Stomach smooth muscle (tissue), 2 donors: Measurements from ENCODE around the gene PRM2.

Experiments
- H3K27ac ChIP-seq: one replicate; pipeline ENCODE4 v1.7.0; 2013; ENCODE audit warnings: mild to moderate bottlenecking, low read length, inconsistent platforms
- H3K27me3 ChIP-seq, 2 donors: one replicate each; pipeline ENCODE4 v1.7.0; 2013; ENCODE audit warnings: low read length in 2 of 2; ENCODE audit not compliant: insufficient read depth in 2 of 2, control insufficient read depth in 1 of 2
- H3K36me3 ChIP-seq, 2 donors: one replicate each; pipeline ENCODE4 v1.7.0; 2013; ENCODE audit warnings: low read length in 2 of 2; ENCODE audit not compliant: control insufficient read depth in 2 of 2, insufficient read depth in 2 of 2
- H3K4me1 ChIP-seq: one replicate; pipeline ENCODE4 v1.7.0; 2013; ENCODE audit warnings: low read length; ENCODE audit not compliant: control insufficient read depth, insufficient read depth
- H3K4me3 ChIP-seq, 2 donors: one replicate each; pipeline ENCODE4 v1.7.0; 2013; ENCODE audit warnings: low read length in 2 of 2
- H3K9ac ChIP-seq, 2 donors: one replicate each; pipeline ENCODE4 v1.7.0; 2013; ENCODE audit warnings: low read length in 2 of 2, mild to moderate bottlenecking in 1 of 2
- H3K9me3 ChIP-seq, 2 donors: one replicate each; pipeline ENCODE4 v1.7.0; 2013; ENCODE audit warnings: low read length in 2 of 2; ENCODE audit not compliant: control insufficient read depth in 2 of 2
- donor health status: healthy.
- donor health status: Pancreatic carcinoma.

PRM2 gene

DNA sequence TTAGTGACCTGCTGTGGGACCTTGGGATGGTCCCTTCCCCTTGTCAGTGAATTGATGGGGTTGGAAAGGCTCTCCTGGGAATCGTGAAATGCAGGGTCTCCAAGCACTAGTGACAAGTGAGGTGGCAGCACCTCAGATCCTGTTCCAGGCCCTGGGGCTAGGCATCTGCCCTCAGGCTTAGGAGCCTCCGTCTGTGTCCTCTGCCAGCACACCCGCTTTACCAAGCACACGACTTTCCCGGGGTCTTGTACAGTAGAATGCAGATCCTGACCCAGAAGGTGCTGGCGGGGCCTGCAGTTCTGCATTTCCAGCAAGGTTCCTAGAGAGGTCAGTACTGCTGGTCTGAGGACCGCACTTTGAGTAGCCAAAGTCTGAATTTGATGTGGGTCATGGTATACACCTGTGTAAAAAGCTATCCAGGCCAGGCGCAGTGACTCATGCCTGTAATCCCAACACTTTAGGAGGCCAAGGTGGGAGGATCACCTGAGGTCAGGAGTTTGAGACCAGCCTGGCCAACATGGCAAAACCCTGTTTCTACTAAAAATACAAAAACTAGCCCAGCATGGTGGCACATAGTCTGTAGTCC is 38.1 kb upstream of the PRM2 start:
- Histone ChIP-seq H3K4me3 (no peak overlapping the region), H3K36me3 (no peaks in the 10 kb centered on the region), H3K9me3 (no peaks in the 10 kb centered on the region), H3K9ac (no peak overlapping the region), H3K27me3 (no peaks in the 10 kb centered on the region), H3K4me1 (peaks cover 5% of the 10 kb centered on the region), H3K27ac (no peak overlapping the region)

DNA sequence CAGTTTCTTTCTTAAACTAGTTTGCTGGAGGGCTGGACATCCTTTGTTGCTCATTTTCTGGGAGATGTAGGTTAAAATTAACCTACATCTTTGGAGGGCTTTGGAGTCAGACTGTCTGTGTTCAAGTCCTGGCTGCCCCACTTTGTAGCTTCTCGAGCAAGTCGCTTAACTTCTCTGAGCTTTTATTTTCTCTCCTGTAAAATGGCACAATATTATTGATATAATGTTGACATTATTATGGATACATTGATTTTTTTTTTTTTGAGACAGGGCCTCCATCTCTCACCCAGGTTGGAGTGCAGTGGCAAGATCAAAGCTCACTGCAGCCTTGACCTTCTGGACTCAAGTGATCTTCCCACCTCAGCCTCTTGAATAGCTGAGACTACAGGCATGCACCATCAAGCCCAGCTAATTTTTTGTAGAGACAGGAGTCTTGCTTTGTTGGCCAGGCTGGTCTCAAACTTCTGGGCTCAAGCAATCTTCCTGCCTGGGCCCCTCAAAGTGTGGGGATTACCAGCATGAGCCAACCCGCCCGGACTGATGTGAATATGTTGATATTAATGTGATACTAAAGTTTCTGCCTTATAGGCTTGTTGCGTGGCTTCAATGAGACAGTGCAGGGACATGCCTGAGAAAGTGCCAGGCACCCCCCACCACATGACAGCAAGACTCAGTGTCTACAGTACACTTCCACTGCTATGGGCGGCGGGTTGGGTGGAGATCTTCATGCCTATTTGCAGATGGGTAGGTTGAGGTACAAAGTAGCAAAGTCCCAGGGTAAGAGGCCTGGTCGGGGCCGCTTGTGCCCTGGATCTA is 37.4 kb upstream of the PRM2 start:
- no peak overlapping the region for H3K27ac ChIP-seq
- peaks cover 5% of the 10 kb centered on the region for H3K4me1 ChIP-seq
- no peak overlapping the region for H3K9ac ChIP-seq

DNA sequence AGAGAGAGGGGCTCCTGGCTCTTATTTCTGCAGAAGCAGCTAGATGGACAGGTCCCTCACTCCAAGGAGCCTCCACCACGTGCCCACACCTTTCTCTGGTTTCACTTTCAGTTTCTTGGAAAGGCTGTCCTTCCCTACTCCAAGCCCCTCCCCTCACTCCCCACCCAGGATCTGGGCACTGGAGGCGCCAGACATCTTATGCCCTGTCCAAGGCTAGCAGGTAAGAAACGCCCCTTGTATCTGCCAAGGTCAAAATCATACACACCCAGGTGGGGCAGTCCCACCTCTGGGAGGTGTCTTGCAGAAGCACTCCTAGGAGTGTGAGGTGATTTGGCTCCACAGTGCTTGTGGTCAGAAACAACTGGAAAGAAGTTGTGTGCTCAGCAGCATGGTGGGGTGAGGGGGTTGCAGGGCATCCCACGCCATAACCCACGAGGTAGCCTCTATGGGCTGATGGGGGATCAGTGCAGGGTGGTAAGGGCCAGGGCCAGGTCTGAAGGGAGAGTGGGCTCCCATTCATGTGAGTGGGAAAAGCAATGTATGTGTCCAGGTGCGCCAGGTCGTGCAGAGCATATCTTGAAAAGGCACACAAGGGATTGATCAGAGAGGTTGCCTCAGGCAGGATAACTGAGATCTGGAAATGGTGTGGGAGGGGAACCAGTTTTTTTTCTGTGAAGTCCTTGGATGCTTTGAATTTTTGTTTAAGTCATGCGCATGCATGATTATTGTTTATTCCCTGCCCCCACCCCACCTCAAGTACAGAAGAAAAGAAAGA is 36.6 kb upstream of the PRM2 start:
- no peaks in the 10 kb centered on the region for H3K27me3 ChIP-seq
- no peaks in the 10 kb centered on the region for H3K36me3 ChIP-seq
- no peak overlapping the region for H3K27ac ChIP-seq
- peaks cover 5% of the 10 kb centered on the region for H3K4me1 ChIP-seq
- H3K9me3 ChIP-seq, result no peaks in the 10 kb centered on the region
- no peak overlapping the region for H3K9ac ChIP-seq
- H3K4me3 ChIP-seq, result no peak overlapping the region

More for the DNA sequence above, 37.4 kb upstream of the PRM2 start:
- no peaks in the 10 kb centered on the region for H3K36me3 ChIP-seq
- H3K4me3 ChIP-seq, result no peak overlapping the region
- H3K9me3 ChIP-seq, result no peaks in the 10 kb centered on the region
- H3K27me3 ChIP-seq, result no peaks in the 10 kb centered on the region

DNA sequence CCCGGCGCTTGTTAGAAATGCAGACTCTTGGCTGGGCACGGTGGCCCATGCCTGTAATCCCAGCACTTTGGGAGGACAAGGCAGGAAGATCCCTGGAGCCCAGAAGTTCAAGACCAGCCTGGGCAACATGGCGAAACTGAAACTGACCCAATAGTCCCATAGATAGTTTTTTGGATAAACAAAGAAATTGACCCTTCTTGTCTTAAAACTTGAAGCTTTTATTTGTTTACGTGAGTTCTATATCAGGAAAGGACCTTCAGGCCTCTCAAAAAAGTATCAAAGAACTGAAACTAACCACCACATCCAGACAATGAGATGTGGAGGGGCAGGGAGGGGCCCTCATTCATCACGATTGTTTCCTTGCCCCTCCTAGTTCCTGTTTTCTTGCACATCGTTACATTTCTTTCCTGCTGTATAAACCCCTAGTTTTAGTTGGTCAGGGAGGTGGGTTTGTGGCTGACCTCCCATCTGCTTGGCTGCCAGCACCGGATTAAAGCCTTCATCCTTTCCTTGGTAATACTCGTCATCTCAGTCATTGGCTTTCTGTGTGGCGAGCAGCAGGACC is 34.8 kb upstream of the PRM2 start:
- no peak overlapping the region for H3K4me3 ChIP-seq
- no peaks in the 10 kb centered on the region for H3K27me3 ChIP-seq
- no peaks in the 10 kb centered on the region for H3K36me3 ChIP-seq
- peaks cover 5% of the 10 kb centered on the region for H3K4me1 ChIP-seq
- no peaks in the 10 kb centered on the region for H3K9me3 ChIP-seq
- no peak overlapping the region for H3K9ac ChIP-seq
- no peak overlapping the region for H3K27ac ChIP-seq

DNA sequence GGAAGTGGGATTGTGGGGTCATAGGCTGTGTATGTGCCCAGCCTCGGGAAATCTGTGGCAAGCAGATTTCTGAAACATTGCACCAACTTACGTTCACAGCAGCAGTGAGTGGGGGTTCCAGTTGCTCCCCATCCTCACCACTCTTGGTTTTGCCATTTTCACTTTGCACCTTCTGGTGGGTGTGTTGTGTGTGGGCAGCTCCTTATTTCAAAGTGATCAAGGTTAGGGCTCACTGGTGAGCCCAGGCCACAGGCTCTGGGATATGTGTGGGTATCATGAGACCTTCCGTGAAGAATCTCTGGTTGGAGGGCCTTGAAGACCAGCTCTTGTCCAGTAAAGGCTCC is 34.3 kb upstream of the PRM2 start:
- H3K27me3 ChIP-seq, result no peaks in the 10 kb centered on the region
- H3K4me3 ChIP-seq, result no peak overlapping the region
- H3K27ac ChIP-seq, result no peak overlapping the region
- no peak overlapping the region for H3K9ac ChIP-seq
- no peaks in the 10 kb centered on the region for H3K9me3 ChIP-seq
- H3K36me3 ChIP-seq, result no peaks in the 10 kb centered on the region
- H3K4me1 ChIP-seq, result peaks cover 5% of the 10 kb centered on the region

DNA sequence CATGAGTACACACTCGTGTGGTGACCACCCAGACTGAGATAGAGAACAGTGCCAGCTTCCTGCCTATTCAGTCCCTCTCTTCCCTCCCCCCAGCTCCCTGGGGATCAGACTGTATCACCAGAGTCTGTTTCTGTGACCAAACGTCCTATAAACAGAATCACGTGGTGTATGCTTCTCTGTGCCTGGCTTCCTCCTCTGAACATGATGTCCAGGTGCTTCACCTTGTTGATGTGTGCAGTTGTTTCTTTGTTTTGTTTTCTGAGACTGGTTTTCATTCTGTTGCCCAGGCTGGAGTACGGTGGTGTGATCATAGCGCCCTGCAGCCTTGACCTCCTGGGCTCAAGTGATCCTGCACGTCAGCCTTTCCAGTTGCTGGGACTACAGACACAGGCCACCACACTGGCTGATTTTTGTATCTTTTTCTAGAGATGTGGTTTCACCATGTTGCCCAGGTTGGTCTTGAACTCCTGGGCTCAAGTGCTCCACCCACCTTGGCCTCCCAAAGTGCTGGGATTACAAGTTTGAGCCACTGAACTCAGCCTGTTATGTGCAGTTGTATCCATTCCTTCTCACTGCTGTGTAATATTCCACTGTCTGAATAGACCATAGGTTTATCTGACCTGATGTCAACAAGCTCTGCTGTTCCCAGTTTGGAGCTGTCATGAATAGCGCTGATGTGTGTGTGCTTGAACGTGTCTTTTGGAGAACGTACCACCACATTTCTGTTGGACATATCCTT is 33.8 kb upstream of the PRM2 start:
- H3K4me1 ChIP-seq, result peaks cover 5% of the 10 kb centered on the region
- H3K9me3 ChIP-seq, result no peaks in the 10 kb centered on the region
- H3K27ac ChIP-seq, result no peak overlapping the region

DNA sequence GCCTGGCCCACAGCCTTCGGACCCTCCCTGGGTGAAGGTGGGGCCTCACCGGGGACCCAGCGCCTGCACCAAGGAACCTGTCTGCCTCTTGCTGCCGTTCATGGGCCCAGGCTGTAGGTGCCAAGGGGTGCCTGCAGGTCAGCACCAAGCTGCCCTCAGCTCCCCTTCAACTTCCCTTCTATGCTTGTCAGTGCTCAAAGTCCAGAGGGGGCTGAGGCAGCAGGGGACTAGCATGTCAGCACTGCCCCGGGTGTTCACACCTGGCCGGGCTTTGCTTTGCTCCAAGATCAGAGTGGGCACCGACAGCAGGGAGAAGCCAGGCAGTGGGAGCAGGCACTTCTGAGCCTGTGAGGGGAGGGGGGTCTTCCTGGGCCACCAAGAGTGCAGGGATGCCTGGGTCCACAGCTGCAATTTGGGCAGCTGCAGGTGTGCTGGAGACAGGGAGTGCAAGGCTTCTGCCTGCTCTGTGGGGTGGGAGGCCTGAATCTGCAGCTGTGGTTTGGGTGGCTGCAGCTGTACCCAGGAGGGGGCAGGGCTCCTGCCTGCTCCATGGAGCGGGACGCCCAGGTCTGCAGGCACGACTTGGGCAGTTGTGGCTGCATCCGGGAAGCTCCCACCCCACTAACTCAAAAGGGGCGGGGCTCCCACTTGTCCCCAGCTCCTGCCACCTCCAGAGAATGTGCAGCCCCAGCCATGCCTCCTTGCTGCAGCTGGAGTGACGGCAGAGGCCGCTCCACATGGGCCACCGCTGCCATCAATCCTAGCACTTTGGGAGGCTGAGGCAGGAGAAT is 32.4 kb upstream of the PRM2 start:
- Histone ChIP-seq H3K9me3 (no peaks in the 10 kb centered on the region), H3K27me3 (no peaks in the 10 kb centered on the region), H3K9ac (no peak overlapping the region), H3K27ac (no peak overlapping the region), H3K36me3 (no peaks in the 10 kb centered on the region), H3K4me1 (peaks cover 5% of the 10 kb centered on the region), H3K4me3 (no peak overlapping the region)

More for the DNA sequence above, 33.8 kb upstream of the PRM2 start:
- Histone ChIP-seq H3K4me3 (no peak overlapping the region), H3K36me3 (no peaks in the 10 kb centered on the region), H3K27me3 (no peaks in the 10 kb centered on the region), H3K9ac (no peak overlapping the region)

DNA sequence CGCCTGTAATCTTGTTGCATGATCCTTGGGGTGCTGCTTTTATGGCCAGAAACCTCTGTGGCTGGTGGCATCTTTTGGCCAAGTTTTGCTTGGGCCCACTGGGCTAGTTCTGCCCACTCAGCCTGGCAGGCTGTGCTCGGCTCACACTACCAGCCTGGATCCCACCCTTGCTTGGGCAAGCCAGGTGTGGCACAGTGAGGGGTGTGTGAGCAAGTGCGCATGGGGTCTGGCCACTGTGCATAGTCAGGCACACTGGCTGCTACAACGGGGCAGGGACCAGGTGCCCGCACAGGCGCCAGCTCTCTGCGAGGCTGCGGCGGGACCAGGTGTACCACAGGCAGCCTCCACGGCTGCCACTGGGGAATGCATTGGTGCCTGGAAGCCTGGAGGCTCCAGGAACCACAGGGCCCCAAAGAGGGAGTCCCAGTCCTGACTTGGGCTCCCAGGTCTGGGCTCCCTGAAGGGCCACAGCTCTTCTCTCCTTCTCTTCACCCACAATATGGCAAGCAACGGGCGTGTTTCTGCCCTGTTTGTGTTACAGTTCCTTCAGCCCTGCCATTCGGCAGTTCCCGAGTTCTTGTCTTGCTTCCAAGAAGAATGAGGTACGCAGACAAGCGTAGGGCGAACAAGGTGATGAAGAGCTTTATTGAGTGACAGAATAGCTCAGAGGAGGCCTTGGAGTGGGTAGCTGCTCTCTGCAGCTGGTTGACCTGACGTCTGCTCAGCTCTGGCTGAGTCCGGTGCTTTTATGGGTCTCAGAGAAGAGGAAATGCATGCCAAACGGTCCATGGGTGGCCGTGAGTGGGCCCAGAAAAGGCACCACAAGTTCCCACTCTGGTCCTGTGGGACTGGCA is 31.6 kb upstream of the PRM2 start:
- Histone ChIP-seq H3K27ac (no peak overlapping the region), H3K27me3 (no peaks in the 10 kb centered on the region), H3K4me3 (no peak overlapping the region), H3K9ac (no peak overlapping the region), H3K36me3 (no peaks in the 10 kb centered on the region), H3K4me1 (peaks cover 4% of the 10 kb centered on the region), H3K9me3 (no peaks in the 10 kb centered on the region)

DNA sequence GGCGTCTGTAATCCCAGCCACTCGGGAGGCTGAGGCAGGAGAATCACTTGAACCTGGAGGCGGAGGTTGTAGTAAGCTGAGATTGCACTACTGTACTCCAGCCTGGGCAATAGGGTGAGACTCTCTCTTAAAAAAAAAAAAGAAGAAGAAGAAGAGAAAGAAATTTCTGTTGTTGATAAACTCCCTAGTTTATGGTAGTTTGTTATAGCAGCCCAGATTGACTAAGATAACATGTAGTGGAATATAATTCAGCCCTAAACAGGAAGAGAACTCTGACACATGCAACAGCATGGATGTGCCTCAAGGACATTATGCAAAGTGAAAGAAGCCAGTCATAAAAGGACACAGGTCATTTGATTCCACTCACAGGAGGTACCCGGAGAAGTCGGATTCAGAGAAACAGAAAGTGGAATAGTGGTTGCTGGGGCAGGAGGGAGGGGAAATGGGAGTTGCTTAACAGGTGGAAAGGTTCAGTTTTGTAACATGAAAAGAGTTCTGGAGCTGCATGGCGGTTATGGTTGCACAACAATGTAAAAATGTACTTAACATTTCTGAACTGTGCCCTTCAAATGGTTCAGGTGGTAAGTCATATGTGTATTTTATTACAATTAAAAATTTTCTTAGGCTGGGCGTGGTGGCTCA is 30.8 kb upstream of the PRM2 start:
- Histone ChIP-seq H3K9me3 (no peaks in the 10 kb centered on the region), H3K27ac (no peak overlapping the region), H3K27me3 (no peaks in the 10 kb centered on the region), H3K36me3 (no peaks in the 10 kb centered on the region), H3K4me1 (no peaks in the 10 kb centered on the region), H3K4me3 (no peak overlapping the region), H3K9ac (no peak overlapping the region)
